HepG2 (cell line): ENCODE results near the gene TSC22D4. TPM values are rescaled to one million over a fixed set of nuclear protein-coding genes. Genes with fewer than 3 reads are reported as not detected.

ENCODE experiments used
- ATAC-seq: fragments of 200-7000 bp; cut with Tn5 transposase; 3 replicates; pipeline ENCODE4 v1.9.1; 2020; ENCODE audit warnings: mild to moderate bottlenecking, moderate library complexity
- BruUV-seq: library from RNA; stranded (reverse); fragments of 400-500 nt; replicated peaks from 2 replicates; lab custom pipeline; 2021; lab: Mats Ljungman, UMichigan
- CTCF ChIA-PET: fragments of 300-600 bp; formaldehyde crosslinking; extraction: SDS; loops from one replicate; lab custom pipeline; 2021; ENCODE audit warnings: low total read pairs, inconsistent platforms, low intra/inter-chr PET ratio; lab: Yijun Ruan, JAX
- POLR2A ChIA-PET: fragments of 350-600 bp; sonication (Branson Sonifier 250); formaldehyde crosslinking; loops from one replicate; lab custom pipeline; 2020; ENCODE audit warnings: antibody characterized with exemption, inconsistent platforms; lab: Yijun Ruan, JAX
- DNase-seq: peaks from one replicate; pipeline ENCODE4 v3.0.0-alpha.2; 2015; ENCODE audit warnings: low spot score
- FAIRE-seq: peaks from 3 replicates; lab custom pipeline; 2011; peaks lifted over from hg19 to GRCh38; lab: Jason Lieb, UNC
- H2AFZ ChIP-seq: one replicate; pipeline ENCODE4 v1.6.1; 2011; ENCODE audit warnings: low read length, inconsistent platforms
- H3K27ac ChIP-seq: fragments of 300-600 bp; 3 replicates; pipeline ENCODE4 v1.8.0; 2011; ENCODE audit warnings: mixed run types, mild to moderate bottlenecking, mixed read lengths, low read length, inconsistent platforms; ENCODE audit not compliant: insufficient read depth; ENCODE audit errors: extremely low read length
- H3K27me3 ChIP-seq, 2 experiments: fragments of 200-600 bp in 1 of 2; 2 replicates in 1 of 2; 3 replicates in 1 of 2; pipeline versions ENCODE4 v1.6.0 to v1.8.0; 2011; ENCODE audit warnings: low read length in 2 of 2, mild to moderate bottlenecking in 2 of 2, moderate library complexity in 2 of 2, inconsistent platforms in 1 of 2; ENCODE audit not compliant: insufficient read depth in 2 of 2, control insufficient read depth in 1 of 2
- H3K36me3 ChIP-seq, 2 experiments: fragments of 200-600 bp in 1 of 2; replicated peaks in 1 of 2; 2 replicates in 1 of 2; 3 replicates in 1 of 2; pipeline versions ENCODE4 v1.5.1 to v1.8.0; 2011; ENCODE audit warnings: low read length in 2 of 2, inconsistent platforms in 1 of 2; ENCODE audit not compliant: insufficient read depth in 2 of 2, control insufficient read depth in 1 of 2
- H3K4me1 ChIP-seq: 2 replicates; pipeline ENCODE4 v1.5.1; 2012; ENCODE audit warnings: low read length, inconsistent platforms; ENCODE audit not compliant: insufficient read depth
- H3K4me2 ChIP-seq: 2 replicates; pipeline ENCODE4 v1.6.0; 2011; ENCODE audit warnings: low read depth, low read length, inconsistent platforms
- H3K4me3 ChIP-seq, 3 experiments: fragments of 200-600 bp in 1 of 3; sonication (generic), shearing (Covaris generic) in 1 of 3; replicated peaks in 1 of 3; 2 replicates each; pipeline ENCODE4 v1.5.1; 2011 to 2016; ENCODE audit warnings: low read length in 3 of 3, inconsistent platforms in 2 of 3, low read depth in 2 of 3, mild to moderate bottlenecking in 2 of 3, control low read depth in 1 of 3, mixed read lengths in 1 of 3; ENCODE audit not compliant: insufficient read depth in 1 of 3
- H3K79me2 ChIP-seq: one replicate; pipeline ENCODE4 v1.6.1; 2011; ENCODE audit warnings: low read length, inconsistent platforms; ENCODE audit not compliant: insufficient read depth
- H3K9ac ChIP-seq: 2 replicates; pipeline ENCODE4 v1.6.0; 2011; ENCODE audit warnings: mild to moderate bottlenecking, low read depth, low read length, inconsistent platforms; ENCODE audit not compliant: insufficient read depth
- H3K9me3 ChIP-seq: 2 replicates; pipeline ENCODE4 v1.5.1; 2012; ENCODE audit warnings: mild to moderate bottlenecking, low read length
- H4K20me1 ChIP-seq: 2 replicates; pipeline ENCODE4 v1.6.0; 2011; ENCODE audit warnings: inconsistent platforms, mild to moderate bottlenecking, low read length, moderate library complexity; ENCODE audit not compliant: insufficient read depth
- ATF7 ChIP-seq, 2 experiments: fragments of 450-650 bp in 1 of 2; sonication (generic) in 1 of 2; formaldehyde crosslinking in 1 of 2; IDR thresholded peaks; 2 replicates each; pipeline versions ENCODE4 v1.4.0 to v1.6.1; 2016 to 2020; ENCODE audit warnings: antibody characterized with exemption in 1 of 2, mild to moderate bottlenecking in 1 of 2, missing genetic modification reagents in 1 of 2
- KLF16 ChIP-seq, 2 experiments: sonication (generic) in 1 of 2; formaldehyde crosslinking in 1 of 2; IDR thresholded peaks; 2 replicates each; pipeline versions ENCODE4 v1.6.1 to v1.8.0; 2016 to 2023; ENCODE audit warnings: missing genetic modification reagents in 2 of 2, missing compliant biosample characterization in 1 of 2
- REPIN1 ChIP-seq: sonication (generic); formaldehyde crosslinking; IDR thresholded peaks from 2 replicates; pipeline ENCODE4 v1.8.0; 2022; ENCODE audit warnings: missing genetic modification reagents, low read depth, mild to moderate bottlenecking, borderline replicate concordance
- RXRB ChIP-seq: IDR thresholded peaks from 2 replicates; pipeline ENCODE4 v1.6.1; 2016; ENCODE audit warnings: borderline replicate concordance, missing genetic modification reagents, missing compliant biosample characterization
- SALL1 ChIP-seq: sonication (generic); formaldehyde crosslinking; IDR thresholded peaks from 2 replicates; pipeline ENCODE4 v1.8.0; 2022; ENCODE audit warnings: mild to moderate bottlenecking, missing genetic modification reagents
- ZNF101 ChIP-seq: sonication (generic); formaldehyde crosslinking; IDR thresholded peaks from 2 replicates; pipeline ENCODE4 v1.4.0; 2020; ENCODE audit warnings: mild to moderate bottlenecking, low read depth, missing genetic modification reagents, borderline replicate concordance
- ZNF20 ChIP-seq: sonication (generic); formaldehyde crosslinking; IDR thresholded peaks from 2 replicates; pipeline ENCODE4 v1.4.0; 2020; ENCODE audit warnings: mild to moderate bottlenecking, moderate library complexity, missing genetic modification reagents
- ZNF510 ChIP-seq: sonication (generic); formaldehyde crosslinking; IDR thresholded peaks from 2 replicates; pipeline ENCODE4 v1.4.0; 2020; ENCODE audit warnings: low read depth, mild to moderate bottlenecking, missing genetic modification reagents
- ZNF589 ChIP-seq: sonication (generic); formaldehyde crosslinking; conservative IDR thresholded peaks from 2 replicates; pipeline ENCODE4 v1.8.0; 2022; ENCODE audit warnings: mild to moderate bottlenecking, moderate library complexity, missing genetic modification reagents
- ZNF670 ChIP-seq: sonication (generic); formaldehyde crosslinking; IDR thresholded peaks from 2 replicates; pipeline ENCODE4 v1.8.0; 2022; ENCODE audit warnings: mild to moderate bottlenecking, missing genetic modification reagents, borderline replicate concordance
- WGBS: methylation state at CpG from one replicate; pipeline ENCODE4 v1.1.6; 2017; ENCODE audit warnings: low lambda C conversion rate; 5-methylcytosine and 5-hydroxymethylcytosine counted together
- in situ Hi-C: cut with HindIII; loops from 2 replicates; pipeline ENCODE4 v1.10.0; 2017; ENCODE audit warnings: low pct_unique_long_range_greater_than_20kb; ENCODE audit not compliant: extremely low pct_ligation_motif_present
- intact Hi-C: fragments of 100-400 bp; cut with micrococcal nuclease; formaldehyde crosslinking; loops from one replicate; pipeline ENCODE4 v1.10.0; 2022; ENCODE audit not compliant: unreplicated experiment
- polyA plus RNA-seq, 8 experiments: library from polyadenylated mRNA; depleted of rRNA in 3 of 8; stranded (reverse) in 7 of 8; unstranded in 1 of 8; fragments of >200 nt; fragmentation: Illumina TruSeq in 4 of 8; extraction: Trizol in 4 of 8; gene quantifications; 2 replicates each; pipeline versions ENCODE4 v1.2.1 to v1.2.3, GENCODE V29; 2011 to 2016; ENCODE audit warnings: low read depth in 4 of 8, missing spikeins in 1 of 8, mixed read lengths in 1 of 8; ENCODE audit not compliant: insufficient read depth in 1 of 8
- total RNA-seq, 5 experiments: library from RNA; depleted of rRNA; stranded (reverse); fragments of >200 nt; fragmentation: Illumina TruSeq; extraction: Trizol; gene quantifications; 2 replicates each; pipeline ENCODE4 v1.2.3, GENCODE V29; 2016; ENCODE audit warnings: low read depth in 1 of 5
- TF ChIP-seq, protein P1 (sequence below): IDR thresholded peaks from 2 replicates; pipeline ENCODE4 v1.6.1; 2012; ENCODE audit warnings: inconsistent platforms
- TF ChIP-seq, protein P2 (sequence below): sonication (generic); formaldehyde crosslinking; IDR thresholded peaks from 2 replicates; pipeline ENCODE4 v1.5.0; 2020; ENCODE audit warnings: missing genetic modification reagents
- TF ChIP-seq, protein P3 (sequence below): sonication (generic); formaldehyde crosslinking; IDR thresholded peaks from 2 replicates; pipeline ENCODE4 v1.8.0; 2022; ENCODE audit warnings: low read depth, missing genetic modification reagents
- TF ChIP-seq, protein P4 (sequence below): sonication (generic); formaldehyde crosslinking; IDR thresholded peaks from 2 replicates; pipeline ENCODE4 v1.8.0; 2022; ENCODE audit warnings: mild to moderate bottlenecking, missing genetic modification reagents, moderate library complexity
- TF ChIP-seq, protein P5 (sequence below): sonication (generic); formaldehyde crosslinking; IDR thresholded peaks from 2 replicates; pipeline ENCODE4 v1.8.1; 2022; ENCODE audit warnings: low read depth, mild to moderate bottlenecking, missing genetic modification reagents

The TSC22D4 gene
- total and polyA plus RNA-seq, 2 of the 13 experiments (the other 11 are each of a cell fraction or from before 2014, with no cell fraction given): 7.7 to 8.7 TPM

DNA sequence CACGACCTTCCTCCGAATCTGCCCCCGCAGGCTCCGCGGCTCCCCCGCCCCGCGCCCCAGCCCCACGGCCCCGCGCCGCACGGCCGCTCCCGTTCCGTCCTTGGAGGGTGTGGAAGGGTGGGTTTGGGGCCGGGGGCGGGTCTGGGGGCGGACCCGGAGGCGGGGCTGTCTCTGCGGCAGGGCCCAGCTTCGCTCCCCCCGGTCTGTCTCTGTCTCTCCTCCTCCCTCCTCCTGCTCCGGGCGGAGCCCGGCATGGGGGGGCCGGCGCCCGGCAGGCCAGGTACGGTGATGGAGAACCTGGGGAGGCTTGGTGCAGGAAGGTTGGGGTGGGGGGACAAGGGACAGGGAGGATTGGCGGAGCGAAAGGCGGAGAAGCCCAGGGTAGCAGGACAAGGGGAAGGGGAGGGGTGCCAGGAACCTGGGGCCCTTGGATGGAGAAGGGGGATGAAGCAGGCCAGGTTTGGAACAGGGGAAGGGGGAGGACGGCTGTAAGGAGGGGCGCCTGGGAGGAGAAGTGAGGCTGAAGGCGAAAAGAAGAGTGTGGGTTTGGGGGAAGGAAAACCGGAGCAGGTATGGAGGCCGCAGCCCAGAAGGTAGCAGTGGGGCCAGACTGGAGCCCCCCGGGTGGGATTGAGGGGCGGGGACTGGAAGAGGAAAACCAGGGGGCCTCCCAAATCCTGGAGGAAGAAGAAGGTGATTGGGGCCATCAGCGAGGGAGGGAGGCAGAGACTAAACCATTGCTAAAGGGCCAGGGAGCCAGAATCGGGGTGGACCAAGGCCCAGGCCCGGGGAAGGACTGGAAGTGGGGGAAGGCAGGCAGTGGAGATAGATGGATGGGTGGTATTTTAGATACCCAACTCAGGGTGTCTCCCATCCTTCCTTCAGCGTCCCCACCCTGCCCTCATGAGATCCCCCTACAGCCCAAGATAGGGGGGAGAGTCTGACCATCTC lies 5.0 kb upstream of the TSC22D4 start, which contains the start of gene NYAP1:
NYAP1 (plus strand) TSS at position 206 of the 951 bp plus-strand sequence. CDS start 1,385 bp downstream, outside the sequence.
- peak; percentile 13 for ATAC-seq
- CTCF ChIA-PET: interaction anchor here (0.8 to 3.3 kb wide), 5 partner anchors 10 to 85 kb away, joined by 3 to 32 read pairs (median 8); no protein-coding TSS in a partner anchor
- POLR2A ChIA-PET: no interaction called here
- Histone ChIP-seq H3K4me2 (peak within 1 kb of the TSS; percentile 80), H3K9ac (peak within 1 kb of the TSS; percentile 15; the same call in 1 of the 2 replicates), H2AFZ (no peak within 1 kb of the TSS), H3K4me1 (peaks cover 61% of the 10 kb centered on the region), H3K4me3 (peak within 1 kb of the TSS; percentile 46 to 79 (median 65)), H3K27me3 (peaks cover 2 to 44% of the 10 kb centered on the region in 2 experiments; a peak in 3 of 5 replicates), H4K20me1 (no peaks in the 10 kb centered on the region), H3K79me2 (no peaks in the 10 kb centered on the region), H3K27ac (no peak within 1 kb of the TSS), H3K36me3 (no peaks in the 10 kb centered on the region), H3K9me3 (no peaks in the 10 kb centered on the region)
- FAIRE-seq: no peak
- intact Hi-C loops (loop anchor here (1.0 to 5.0 kb wide), 2 partner anchors 15 to 698 kb away; partner anchors contain the start of gene NAT16), in situ Hi-C loops (no loop called here)
- no peak for DNase-seq
- BruUV-seq: no TSS peak
- 18% methylated on average over 28 of the region's 45 CpGs for WGBS
- TF ChIP-seq ZNF20 (CRISPR knock-in tag) (no peak), RXRB (CRISPR knock-in tag) (no peak), ATF7 (IDR thresholded peaks at IDR 0.05) (no peak), ATF7 (CRISPR knock-in tag; IDR thresholded peaks at IDR 0.05) (no peak), KLF16 (CRISPR knock-in tag; IDR thresholded peaks at IDR 0.05) (no peak), ZNF589 (CRISPR knock-in tag) (no peak), ZNF670 (no peak), ZNF101 (CRISPR knock-in tag) (no peak), SALL1 (CRISPR knock-in tag) (no peak), ZNF510 (CRISPR knock-in tag) (no peak), REPIN1 (CRISPR knock-in tag) (no peak)
- TF ChIP-seq, protein P1, sequence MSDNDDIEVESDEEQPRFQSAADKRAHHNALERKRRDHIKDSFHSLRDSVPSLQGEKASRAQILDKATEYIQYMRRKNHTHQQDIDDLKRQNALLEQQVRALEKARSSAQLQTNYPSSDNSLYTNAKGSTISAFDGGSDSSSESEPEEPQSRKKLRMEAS: no peak
- TF ChIP-seq, protein P2, sequence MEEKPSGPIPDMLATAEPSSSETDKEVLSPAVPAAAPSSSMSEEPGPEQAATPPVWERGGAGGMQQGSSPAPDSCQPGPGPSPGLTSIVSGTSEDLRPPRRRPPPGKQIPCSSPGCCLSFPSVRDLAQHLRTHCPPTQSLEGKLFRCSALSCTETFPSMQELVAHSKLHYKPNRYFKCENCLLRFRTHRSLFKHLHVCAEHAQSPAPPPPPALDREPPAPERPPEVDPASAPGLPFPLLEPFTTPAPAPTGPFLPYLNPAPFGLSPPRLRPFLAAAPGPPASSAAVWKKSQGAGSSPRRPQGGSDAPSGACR: no peak
- TF ChIP-seq, protein P3, sequence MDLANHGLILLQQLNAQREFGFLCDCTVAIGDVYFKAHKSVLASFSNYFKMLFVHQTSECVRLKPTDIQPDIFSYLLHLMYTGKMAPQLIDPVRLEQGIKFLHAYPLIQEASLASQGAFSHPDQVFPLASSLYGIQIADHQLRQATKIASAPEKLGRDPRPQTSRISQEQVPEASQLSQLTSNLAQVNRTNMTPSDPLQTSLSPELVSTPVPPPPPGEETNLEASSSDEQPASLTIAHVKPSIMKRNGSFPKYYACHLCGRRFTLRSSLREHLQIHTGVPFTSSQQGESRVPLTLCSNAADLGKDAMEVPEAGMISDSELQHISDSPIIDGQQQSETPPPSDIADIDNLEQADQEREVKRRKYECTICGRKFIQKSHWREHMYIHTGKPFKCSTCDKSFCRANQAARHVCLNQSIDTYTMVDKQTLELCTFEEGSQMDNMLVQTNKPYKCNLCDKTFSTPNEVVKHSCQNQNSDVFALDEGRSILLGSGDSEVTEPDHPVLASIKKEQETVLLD: 0 out of 2 replicates have a peak, but pooled peaks have one; percentile 3
- TF ChIP-seq, protein P4, sequence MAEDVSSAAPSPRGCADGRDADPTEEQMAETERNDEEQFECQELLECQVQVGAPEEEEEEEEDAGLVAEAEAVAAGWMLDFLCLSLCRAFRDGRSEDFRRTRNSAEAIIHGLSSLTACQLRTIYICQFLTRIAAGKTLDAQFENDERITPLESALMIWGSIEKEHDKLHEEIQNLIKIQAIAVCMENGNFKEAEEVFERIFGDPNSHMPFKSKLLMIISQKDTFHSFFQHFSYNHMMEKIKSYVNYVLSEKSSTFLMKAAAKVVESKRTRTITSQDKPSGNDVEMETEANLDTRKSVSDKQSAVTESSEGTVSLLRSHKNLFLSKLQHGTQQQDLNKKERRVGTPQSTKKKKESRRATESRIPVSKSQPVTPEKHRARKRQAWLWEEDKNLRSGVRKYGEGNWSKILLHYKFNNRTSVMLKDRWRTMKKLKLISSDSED (CRISPR knock-in tag): no peak
- TF ChIP-seq, protein P5, sequence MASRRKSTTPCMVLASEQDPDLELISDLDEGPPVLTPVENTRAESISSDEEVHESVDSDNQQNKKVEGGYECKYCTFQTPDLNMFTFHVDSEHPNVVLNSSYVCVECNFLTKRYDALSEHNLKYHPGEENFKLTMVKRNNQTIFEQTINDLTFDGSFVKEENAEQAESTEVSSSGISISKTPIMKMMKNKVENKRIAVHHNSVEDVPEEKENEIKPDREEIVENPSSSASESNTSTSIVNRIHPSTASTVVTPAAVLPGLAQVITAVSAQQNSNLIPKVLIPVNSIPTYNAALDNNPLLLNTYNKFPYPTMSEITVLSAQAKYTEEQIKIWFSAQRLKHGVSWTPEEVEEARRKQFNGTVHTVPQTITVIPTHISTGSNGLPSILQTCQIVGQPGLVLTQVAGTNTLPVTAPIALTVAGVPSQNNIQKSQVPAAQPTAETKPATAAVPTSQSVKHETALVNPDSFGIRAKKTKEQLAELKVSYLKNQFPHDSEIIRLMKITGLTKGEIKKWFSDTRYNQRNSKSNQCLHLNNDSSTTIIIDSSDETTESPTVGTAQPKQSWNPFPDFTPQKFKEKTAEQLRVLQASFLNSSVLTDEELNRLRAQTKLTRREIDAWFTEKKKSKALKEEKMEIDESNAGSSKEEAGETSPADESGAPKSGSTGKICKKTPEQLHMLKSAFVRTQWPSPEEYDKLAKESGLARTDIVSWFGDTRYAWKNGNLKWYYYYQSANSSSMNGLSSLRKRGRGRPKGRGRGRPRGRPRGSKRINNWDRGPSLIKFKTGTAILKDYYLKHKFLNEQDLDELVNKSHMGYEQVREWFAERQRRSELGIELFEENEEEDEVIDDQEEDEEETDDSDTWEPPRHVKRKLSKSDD (CRISPR knock-in tag): no peak
